SU-DHL-6 (cell line): Measurements from ENCODE around the gene ADAMTS17.

Source experiments
- EZH2phosphoT487 ChIP-seq: fragments of 200-600 bp; sonication (generic), shearing (Covaris generic); conservative IDR thresholded peaks from 2 replicates; pipeline ENCODE4 v1.6.1; 2018; ENCODE audit warnings: mild to moderate bottlenecking, antibody characterized with exemption, low read length, moderate library complexity, mixed read lengths
- TF ChIP-seq, protein P1 (sequence below): fragments of 200-600 bp; sonication (generic); IDR thresholded peaks from one replicate; pipeline ENCODE4 v1.5.1; 2017; ENCODE audit warnings: antibody characterized with exemption, mild to moderate bottlenecking, low read length, moderate library complexity; ENCODE audit not compliant: insufficient read depth, poor library complexity, severe bottlenecking

DNA sequence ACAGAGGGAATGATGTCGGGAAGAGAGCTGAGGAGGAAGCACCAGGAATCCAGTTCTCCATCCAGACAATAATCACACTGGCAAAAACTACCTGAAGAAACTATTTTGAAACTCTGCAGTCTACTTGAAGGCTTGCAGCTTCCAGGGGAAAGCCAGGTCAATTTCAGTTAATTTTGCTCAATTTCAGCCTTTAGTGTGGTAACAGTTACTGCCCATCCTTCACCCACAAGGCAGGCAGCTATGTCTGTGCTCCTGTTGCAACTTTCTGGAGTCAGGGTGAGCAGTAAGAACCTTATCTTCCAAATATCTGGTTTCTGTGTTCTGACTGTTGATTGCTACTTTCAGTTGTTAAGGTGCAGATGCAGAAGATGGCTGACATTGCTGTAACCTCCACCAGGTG, 221.7 kb downstream of the ADAMTS17 start:
- TF ChIP-seq, protein P1, sequence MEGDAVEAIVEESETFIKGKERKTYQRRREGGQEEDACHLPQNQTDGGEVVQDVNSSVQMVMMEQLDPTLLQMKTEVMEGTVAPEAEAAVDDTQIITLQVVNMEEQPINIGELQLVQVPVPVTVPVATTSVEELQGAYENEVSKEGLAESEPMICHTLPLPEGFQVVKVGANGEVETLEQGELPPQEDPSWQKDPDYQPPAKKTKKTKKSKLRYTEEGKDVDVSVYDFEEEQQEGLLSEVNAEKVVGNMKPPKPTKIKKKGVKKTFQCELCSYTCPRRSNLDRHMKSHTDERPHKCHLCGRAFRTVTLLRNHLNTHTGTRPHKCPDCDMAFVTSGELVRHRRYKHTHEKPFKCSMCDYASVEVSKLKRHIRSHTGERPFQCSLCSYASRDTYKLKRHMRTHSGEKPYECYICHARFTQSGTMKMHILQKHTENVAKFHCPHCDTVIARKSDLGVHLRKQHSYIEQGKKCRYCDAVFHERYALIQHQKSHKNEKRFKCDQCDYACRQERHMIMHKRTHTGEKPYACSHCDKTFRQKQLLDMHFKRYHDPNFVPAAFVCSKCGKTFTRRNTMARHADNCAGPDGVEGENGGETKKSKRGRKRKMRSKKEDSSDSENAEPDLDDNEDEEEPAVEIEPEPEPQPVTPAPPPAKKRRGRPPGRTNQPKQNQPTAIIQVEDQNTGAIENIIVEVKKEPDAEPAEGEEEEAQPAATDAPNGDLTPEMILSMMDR, result no peak
- no peak for TF ChIP-seq EZH2phosphoT487
